OCI-LY3 (cell line): Measurements from ENCODE around the gene NUP93.

Source experiments
- H2AFZ ChIP-seq: fragments of 200-600, 300-600 bp; shearing (Covaris generic); 2 replicates; pipeline ENCODE4 v1.6.0; 2014; ENCODE audit warnings: antibody characterized with exemption, low read depth, low read length
- H3K27ac ChIP-seq: fragments of 200-600, 300-600 bp; sonication (generic); 2 replicates; pipeline ENCODE4 v1.5.1; 2014; ENCODE audit warnings: mild to moderate bottlenecking, low read length, moderate library complexity, mixed read lengths
- H3K27me3 ChIP-seq: fragments of 200-600, 300-600 bp; sonication (generic); 2 replicates; pipeline ENCODE4 v1.6.1; 2014; ENCODE audit warnings: low read depth, low read length, mixed read lengths
- H3K36me3 ChIP-seq: fragments of 200-600, 300-600 bp; sonication (generic); replicated peaks from 2 replicates; pipeline ENCODE3; 2014; ENCODE audit warnings: low read depth, low read length, mixed read lengths
- H3K4me1 ChIP-seq: fragments of 300-600, 200-600 bp; sonication (generic); 2 replicates; pipeline ENCODE4 v1.6.1; 2014; ENCODE audit warnings: low read length, mixed read lengths
- H3K4me2 ChIP-seq: fragments of 200-600, 300-600 bp; sonication (generic); 2 replicates; pipeline ENCODE4 v1.6.1; 2014; ENCODE audit warnings: low read length, mixed read lengths
- H3K4me3 ChIP-seq: fragments of 300-600, 200-600 bp; sonication (generic); 2 replicates; pipeline ENCODE4 v1.5.1; 2014; ENCODE audit warnings: antibody characterized with exemption, mild to moderate bottlenecking, low read length, moderate library complexity
- H3K79me2 ChIP-seq: fragments of 300-600, 200-600 bp; shearing (Covaris generic); 2 replicates; pipeline ENCODE4 v1.6.1; 2014; ENCODE audit warnings: mild to moderate bottlenecking, low read length, mixed read lengths
- H3K9ac ChIP-seq: fragments of 300-600, 200-600 bp; shearing (Covaris generic); 2 replicates; pipeline ENCODE4 v1.6.0; 2014; ENCODE audit warnings: mild to moderate bottlenecking, low read length, moderate library complexity
- H3K9me3 ChIP-seq: fragments of 200-600, 300-600 bp; shearing (Covaris generic); 2 replicates; pipeline ENCODE4 v1.6.1; 2014; ENCODE audit warnings: low read length, mixed read lengths; ENCODE audit not compliant: insufficient read depth
- H4K20me1 ChIP-seq: fragments of 200-600, 300-600 bp; sonication (generic); 2 replicates; pipeline ENCODE4 v1.6.1; 2016; ENCODE audit warnings: low read length, mixed read lengths; ENCODE audit not compliant: insufficient read depth
- EZH2phosphoT487 ChIP-seq: fragments of 200-600 bp; shearing (Covaris generic); IDR thresholded peaks from 2 replicates; pipeline ENCODE4 v1.6.1; 2018; ENCODE audit warnings: antibody characterized with exemption, mixed run types, low read depth
- TF ChIP-seq, protein P1 (sequence below): fragments of 200-600, 300-600 bp; sonication (generic); IDR thresholded peaks from 2 replicates; pipeline ENCODE4 v1.5.1; 2014; ENCODE audit warnings: antibody characterized with exemption, low read length, low read depth

The NUP93 gene

GRCh38 chr16:56824804-56825203, 94.9 kb downstream of the NUP93 start:
- Histone ChIP-seq H3K36me3 (peaks cover 23% of the 10 kb centered on the region), H3K4me1 (peaks cover 9% of the 10 kb centered on the region; the same call in 1 of the 2 replicates)
- TF ChIP-seq, protein P1, sequence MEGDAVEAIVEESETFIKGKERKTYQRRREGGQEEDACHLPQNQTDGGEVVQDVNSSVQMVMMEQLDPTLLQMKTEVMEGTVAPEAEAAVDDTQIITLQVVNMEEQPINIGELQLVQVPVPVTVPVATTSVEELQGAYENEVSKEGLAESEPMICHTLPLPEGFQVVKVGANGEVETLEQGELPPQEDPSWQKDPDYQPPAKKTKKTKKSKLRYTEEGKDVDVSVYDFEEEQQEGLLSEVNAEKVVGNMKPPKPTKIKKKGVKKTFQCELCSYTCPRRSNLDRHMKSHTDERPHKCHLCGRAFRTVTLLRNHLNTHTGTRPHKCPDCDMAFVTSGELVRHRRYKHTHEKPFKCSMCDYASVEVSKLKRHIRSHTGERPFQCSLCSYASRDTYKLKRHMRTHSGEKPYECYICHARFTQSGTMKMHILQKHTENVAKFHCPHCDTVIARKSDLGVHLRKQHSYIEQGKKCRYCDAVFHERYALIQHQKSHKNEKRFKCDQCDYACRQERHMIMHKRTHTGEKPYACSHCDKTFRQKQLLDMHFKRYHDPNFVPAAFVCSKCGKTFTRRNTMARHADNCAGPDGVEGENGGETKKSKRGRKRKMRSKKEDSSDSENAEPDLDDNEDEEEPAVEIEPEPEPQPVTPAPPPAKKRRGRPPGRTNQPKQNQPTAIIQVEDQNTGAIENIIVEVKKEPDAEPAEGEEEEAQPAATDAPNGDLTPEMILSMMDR, result no peak
- TF ChIP-seq EZH2phosphoT487, result no peak

DNA sequence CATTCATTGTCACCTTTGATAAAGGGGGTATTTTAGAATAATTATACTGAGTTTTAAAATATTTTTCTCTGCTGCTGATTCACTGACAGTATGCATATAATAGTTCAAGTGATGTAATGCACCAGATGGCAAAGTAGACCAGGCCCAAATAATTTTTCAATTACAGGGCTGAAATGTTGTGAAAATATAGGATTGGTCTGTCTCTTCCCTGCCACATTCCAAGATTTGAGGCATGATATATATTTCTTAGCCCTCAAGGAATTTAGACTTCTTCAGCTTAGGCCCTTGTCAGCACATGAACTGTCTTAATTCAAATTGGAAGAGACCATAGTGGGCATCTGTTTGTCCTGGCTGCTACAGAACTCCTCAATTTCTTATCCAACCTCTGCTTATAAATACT, 95.9 kb downstream of the NUP93 start:
- Histone ChIP-seq H3K79me2 (no peaks in the 10 kb centered on the region), H2AFZ (no peak overlapping the region), H4K20me1 (no peaks in the 10 kb centered on the region), H3K4me2 (no peak overlapping the region), H3K36me3 (peaks cover 26% of the 10 kb centered on the region), H3K9ac (no peak overlapping the region), H3K4me3 (no peak overlapping the region), H3K4me1 (peaks cover 9% of the 10 kb centered on the region; the same call in 1 of the 2 replicates), H3K27me3 (no peaks in the 10 kb centered on the region), H3K9me3 (no peaks in the 10 kb centered on the region), H3K27ac (no peak overlapping the region)
- TF ChIP-seq, protein P1, result no peak
- no peak for TF ChIP-seq EZH2phosphoT487

More at GRCh38 chr16:56824804-56825203, 94.9 kb downstream of the NUP93 start:
- no peak overlapping the region for H3K4me2 ChIP-seq
- H3K27me3 ChIP-seq, result no peaks in the 10 kb centered on the region
- H2AFZ ChIP-seq, result no peak overlapping the region
- H3K27ac ChIP-seq, result no peak overlapping the region
- no peaks in the 10 kb centered on the region for H3K9me3 ChIP-seq
- H3K79me2 ChIP-seq, result no peaks in the 10 kb centered on the region
- no peaks in the 10 kb centered on the region for H4K20me1 ChIP-seq
- H3K9ac ChIP-seq, result no peak overlapping the region
- H3K4me3 ChIP-seq, result no peak overlapping the region

DNA sequence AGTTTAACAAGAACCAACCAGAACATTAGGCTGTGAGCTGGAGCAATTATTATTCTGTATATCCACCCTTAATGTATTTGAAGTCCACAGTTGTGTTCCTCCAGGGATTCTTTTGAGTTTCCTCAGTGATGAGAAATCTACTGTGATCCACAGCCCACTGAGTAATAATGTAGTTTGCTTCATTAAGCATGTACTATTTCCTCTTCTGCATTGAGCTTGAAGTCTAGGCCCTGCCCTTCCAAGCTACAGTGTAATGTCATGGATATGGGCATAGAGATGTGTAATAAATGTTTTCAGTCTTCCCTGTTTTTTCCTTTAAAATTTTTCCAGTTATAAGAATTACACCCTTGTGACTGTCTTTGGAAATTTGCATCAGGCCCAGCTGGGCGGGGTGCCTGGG, 98.7 kb downstream of the NUP93 start:
- Histone ChIP-seq H4K20me1 (no peaks in the 10 kb centered on the region), H3K79me2 (no peaks in the 10 kb centered on the region), H3K9ac (no peak overlapping the region), H3K36me3 (peaks cover 39% of the 10 kb centered on the region), H3K27me3 (no peaks in the 10 kb centered on the region), H3K4me1 (peaks cover 6% of the 10 kb centered on the region; the same call in 1 of the 2 replicates), H2AFZ (no peak overlapping the region), H3K4me2 (no peak overlapping the region), H3K27ac (no peak overlapping the region), H3K4me3 (no peak overlapping the region), H3K9me3 (no peaks in the 10 kb centered on the region)
- TF ChIP-seq, protein P1, result no peak
- TF ChIP-seq EZH2phosphoT487, result no peak

DNA sequence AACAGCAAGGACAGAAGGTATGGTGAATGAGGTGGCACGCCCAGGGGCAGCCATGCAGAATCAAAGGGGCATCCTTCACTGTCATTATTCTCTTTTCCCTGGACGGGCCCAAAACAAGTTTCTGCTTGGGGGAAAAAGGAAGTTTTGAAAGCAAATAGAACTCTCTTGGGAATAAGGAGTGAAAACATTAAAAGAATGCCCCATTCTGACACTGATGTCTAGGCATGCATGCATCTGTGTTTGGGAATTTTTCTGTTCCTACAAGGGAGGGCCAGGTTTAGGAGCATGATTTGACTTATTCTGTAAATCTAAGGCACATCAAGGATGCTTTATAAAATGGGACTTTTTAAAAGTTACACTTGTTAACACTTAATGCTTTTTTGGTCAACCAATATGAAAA, 100.7 kb downstream of the NUP93 start:
- Histone ChIP-seq H4K20me1 (no peaks in the 10 kb centered on the region), H3K27me3 (no peaks in the 10 kb centered on the region), H3K4me2 (no peak overlapping the region), H3K27ac (no peak overlapping the region), H3K4me3 (no peak overlapping the region), H3K4me1 (no peaks in the 10 kb centered on the region), H3K79me2 (no peaks in the 10 kb centered on the region), H3K9ac (no peak overlapping the region), H2AFZ (no peak overlapping the region), H3K9me3 (no peaks in the 10 kb centered on the region), H3K36me3 (peaks cover 46% of the 10 kb centered on the region)
- TF ChIP-seq EZH2phosphoT487, result no peak
- TF ChIP-seq, protein P1, result no peak
